Right lobe of liver (tissue), 4 donors: ENCODE measurements around the gene GABBR1.

ENCODE experiments used
- POLR2A ChIP-seq: fragments of 450-650 bp; IDR thresholded peaks from one replicate; pipeline ENCODE4 v1.6.1; 2017; ENCODE audit warnings: antibody characterized with exemption, mild to moderate bottlenecking
- TF ChIP-seq, protein P1 (sequence below), 4 donors: fragments of 200-600 bp in 3 of 4; fragments of 450-650 bp in 1 of 4; IDR thresholded peaks; one replicate each; pipeline versions ENCODE4 v1.5.1 to v1.8.0; 2016 to 2022; ENCODE audit warnings: antibody characterized with exemption in 4 of 4, mild to moderate bottlenecking in 2 of 4
- donor health status: DM: no; HTN: no; CAD: no.
- donor health status: DM: no; HTN: no; CAD: no.
- donor health status: DM: no; HTN: yes; CAD: no.

DNA sequence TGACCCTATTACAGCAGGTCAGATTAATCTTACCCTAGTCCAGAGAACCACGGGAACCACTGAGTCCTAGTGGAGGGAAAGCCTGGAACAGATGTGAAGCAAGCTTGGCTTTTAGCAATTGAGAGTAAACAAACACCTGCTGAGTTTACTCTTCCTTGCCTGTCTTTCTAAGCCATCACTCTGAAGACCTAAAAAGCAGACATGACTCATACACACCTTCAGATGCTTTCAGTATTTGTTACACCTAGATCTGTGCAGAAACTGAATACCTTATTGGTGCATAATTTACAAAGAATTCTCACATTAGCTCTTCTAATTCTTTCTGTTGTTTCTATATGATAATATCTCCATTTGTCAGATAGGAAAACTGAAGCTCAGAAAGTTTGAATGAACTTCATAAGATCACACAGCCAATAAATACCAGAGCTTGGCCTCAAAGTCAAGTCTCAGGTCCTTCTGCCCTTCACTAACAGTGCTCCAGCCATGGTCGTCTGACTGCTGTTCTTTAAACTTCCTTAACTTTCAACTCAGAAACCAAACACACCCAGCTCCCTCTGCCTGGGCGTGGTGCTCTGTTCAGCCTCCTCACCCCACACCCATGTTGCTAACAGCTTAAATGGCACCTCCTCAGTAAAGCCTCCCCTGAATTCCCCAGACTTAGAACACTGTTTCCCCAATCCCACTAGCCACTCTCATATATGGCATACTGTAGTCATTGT, 8.6 kb upstream of the GABBR1 start:
- TF ChIP-seq, protein P1, sequence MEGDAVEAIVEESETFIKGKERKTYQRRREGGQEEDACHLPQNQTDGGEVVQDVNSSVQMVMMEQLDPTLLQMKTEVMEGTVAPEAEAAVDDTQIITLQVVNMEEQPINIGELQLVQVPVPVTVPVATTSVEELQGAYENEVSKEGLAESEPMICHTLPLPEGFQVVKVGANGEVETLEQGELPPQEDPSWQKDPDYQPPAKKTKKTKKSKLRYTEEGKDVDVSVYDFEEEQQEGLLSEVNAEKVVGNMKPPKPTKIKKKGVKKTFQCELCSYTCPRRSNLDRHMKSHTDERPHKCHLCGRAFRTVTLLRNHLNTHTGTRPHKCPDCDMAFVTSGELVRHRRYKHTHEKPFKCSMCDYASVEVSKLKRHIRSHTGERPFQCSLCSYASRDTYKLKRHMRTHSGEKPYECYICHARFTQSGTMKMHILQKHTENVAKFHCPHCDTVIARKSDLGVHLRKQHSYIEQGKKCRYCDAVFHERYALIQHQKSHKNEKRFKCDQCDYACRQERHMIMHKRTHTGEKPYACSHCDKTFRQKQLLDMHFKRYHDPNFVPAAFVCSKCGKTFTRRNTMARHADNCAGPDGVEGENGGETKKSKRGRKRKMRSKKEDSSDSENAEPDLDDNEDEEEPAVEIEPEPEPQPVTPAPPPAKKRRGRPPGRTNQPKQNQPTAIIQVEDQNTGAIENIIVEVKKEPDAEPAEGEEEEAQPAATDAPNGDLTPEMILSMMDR (IDR thresholded peaks at IDR 0.05) = no peak
- no peak for TF ChIP-seq POLR2A
